CD8-positive, alpha-beta memory T cell (primary cell): ENCODE data around the gene LMX1A. TPM values are rescaled to one million over a fixed set of nuclear protein-coding genes. Genes with fewer than 3 reads are reported as not detected.

ENCODE experiments used
- CTCF ChIA-PET: fragments of 350-600 bp; sonication (Branson Sonifier 250); formaldehyde crosslinking; loops from one replicate; lab custom pipeline; 2021; ENCODE audit warnings: antibody characterized with exemption; lab: Charles Lee
- POLR2A ChIA-PET: fragments of 350-600 bp; sonication (Branson Sonifier 250); formaldehyde crosslinking; loops from one replicate; lab custom pipeline; 2021; ENCODE audit warnings: antibody characterized with exemption; lab: Charles Lee
- DNase-seq, 5 donors: peaks; one replicate each; pipeline versions ENCODE4 v3.0.0 to v3.0.0-alpha.2; 2020 to 2022; ENCODE audit warnings: mixed read lengths in 1 of 5
- H3K27ac ChIP-seq: one replicate; pipeline ENCODE4 v1.7.0; 2013; ENCODE audit warnings: low read depth, mild to moderate bottlenecking, low read length, moderate library complexity
- H3K27me3 ChIP-seq: 2 replicates; pipeline ENCODE4 v1.7.0; 2013; ENCODE audit warnings: low read length, mild to moderate bottlenecking; ENCODE audit not compliant: insufficient read depth, poor library complexity, severe bottlenecking
- H3K36me3 ChIP-seq: 2 replicates; pipeline ENCODE4 v1.7.0; 2013; ENCODE audit warnings: mild to moderate bottlenecking, low read length, moderate library complexity; ENCODE audit not compliant: insufficient read depth
- H3K4me1 ChIP-seq: 2 replicates; pipeline ENCODE4 v1.7.0; 2013; ENCODE audit warnings: mild to moderate bottlenecking, low read length, moderate library complexity; ENCODE audit not compliant: insufficient read depth
- H3K4me3 ChIP-seq: 2 replicates; pipeline ENCODE4 v1.7.0; 2013; ENCODE audit warnings: mild to moderate bottlenecking, low read length
- H3K9me3 ChIP-seq: 2 replicates; pipeline ENCODE4 v1.7.0; 2013; ENCODE audit warnings: mild to moderate bottlenecking, low read length
- H3K27ac Mint-ChIP-seq, 8 donors: one replicate each; pipeline ENCODE4 v1.8.0; 2020 to 2021; ENCODE audit warnings: mixed read lengths in 8 of 8, mild to moderate bottlenecking in 6 of 8, inconsistent platforms in 3 of 8, moderate library complexity in 3 of 8
- H3K27me3 Mint-ChIP-seq, 2 donors: one replicate each; pipeline ENCODE4 v1.8.0; 2020 to 2021; ENCODE audit warnings: mixed read lengths in 2 of 2, mild to moderate bottlenecking in 1 of 2, moderate library complexity in 1 of 2
- H3K36me3 Mint-ChIP-seq, 3 donors: one replicate each; pipeline ENCODE4 v1.8.0; 2020 to 2021; ENCODE audit warnings: mixed read lengths in 3 of 3, inconsistent platforms in 1 of 3, mild to moderate bottlenecking in 1 of 3
- H3K4me1 Mint-ChIP-seq, 3 donors: one replicate each; pipeline ENCODE4 v1.8.0; 2020 to 2021; ENCODE audit warnings: mixed read lengths in 3 of 3, inconsistent platforms in 1 of 3, mild to moderate bottlenecking in 1 of 3
- H3K4me3 Mint-ChIP-seq, 7 donors: one replicate each; pipeline ENCODE4 v1.8.0; 2020 to 2021; ENCODE audit warnings: mixed read lengths in 7 of 7, mild to moderate bottlenecking in 6 of 7, moderate library complexity in 4 of 7, inconsistent platforms in 2 of 7
- H3K9me3 Mint-ChIP-seq, 5 donors: one replicate each; pipeline ENCODE4 v1.8.0; 2020 to 2022; ENCODE audit warnings: mixed read lengths in 5 of 5, mild to moderate bottlenecking in 3 of 5, moderate library complexity in 2 of 5, inconsistent platforms in 1 of 5
- polyA plus RNA-seq: library from polyadenylated mRNA; unstranded; fragments of 300-500 nt; fragmentation: Illumina TruSeq; gene quantifications from one replicate; pipeline ENCODE4 v1.2.3, GENCODE V29; 2021
- total RNA-seq, 2 experiments: library from RNA; stranded (reverse); gene quantifications; one replicate each; pipeline ENCODE4 v1.2.3, GENCODE V29; 2021

Gene LMX1A
- total and polyA plus RNA-seq, 3 experiments from 2014 or later = not detected

DNA sequence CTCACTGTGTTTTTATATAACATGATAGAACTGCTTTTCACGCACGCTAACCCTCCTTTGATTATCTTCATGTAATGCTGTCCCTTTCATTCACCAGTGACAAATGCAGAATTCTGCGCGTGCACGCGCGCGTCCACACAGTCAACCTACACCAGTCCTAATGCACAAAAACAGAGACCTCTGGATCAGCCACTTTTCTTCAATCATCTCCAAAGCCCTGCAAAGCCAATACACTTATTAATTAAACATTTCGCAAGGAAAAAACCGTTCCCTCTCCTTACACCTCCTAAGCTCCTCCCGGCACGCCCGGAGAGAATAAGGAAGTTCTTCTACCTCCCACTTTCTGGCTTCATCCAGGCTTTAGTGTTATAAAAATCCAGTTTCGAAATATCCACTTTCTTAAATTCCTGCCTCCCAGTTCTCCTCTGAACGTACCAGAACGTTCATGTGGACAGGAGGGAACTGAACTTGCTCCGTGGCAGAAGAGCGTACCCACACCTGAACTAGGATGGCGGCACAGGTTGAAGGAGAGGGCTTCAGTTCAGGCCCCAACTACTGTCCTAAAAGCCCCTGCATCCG is 4.6 kb downstream of the LMX1A start:
- peaks cover 27% of the 10 kb centered on the region for H3K27me3 ChIP-seq
- peaks cover 9 to 24% (median 11%) of the 10 kb centered on the region in 3 donors for H3K4me1 Mint-ChIP-seq
- H3K4me3 Mint-ChIP-seq = no peak overlapping the region
- POLR2A ChIA-PET = no interaction called here
- no peaks in the 10 kb centered on the region for H3K9me3 ChIP-seq
- H3K4me1 ChIP-seq = no peaks in the 10 kb centered on the region
- no peaks in the 10 kb centered on the region for H3K36me3 ChIP-seq
- no peak overlapping the region for H3K4me3 ChIP-seq
- CTCF ChIA-PET = interaction anchor here (1.5 kb wide), 1 partner anchor 16 kb away, joined by 6 read pairs; no protein-coding TSS in a partner anchor
- peak overlapping the region in 1 of 8 donors; percentile 38 for H3K27ac Mint-ChIP-seq
- DNase-seq = no peak
- peaks cover 0 to 2% (median 0%) of the 10 kb centered on the region in 5 donors for H3K9me3 Mint-ChIP-seq
- no peaks in the 10 kb centered on the region for H3K36me3 Mint-ChIP-seq
- peaks cover 43 to 82% of the 10 kb centered on the region in 2 donors for H3K27me3 Mint-ChIP-seq
- H3K27ac ChIP-seq = no peak overlapping the region

- Mint-ChIP-seq H3K27ac (no peak overlapping the region), H3K4me1 (peaks cover 9 to 23% (median 11%) of the 10 kb centered on the region in 3 donors), H3K36me3 (no peaks in the 10 kb centered on the region), H3K4me3 (no peak overlapping the region), H3K27me3 (peaks cover 42 to 91% of the 10 kb centered on the region in 2 donors), H3K9me3 (peaks cover 0 to 2% (median 0%) of the 10 kb centered on the region in 5 donors)
- Histone ChIP-seq H3K27ac (no peak overlapping the region), H3K4me3 (no peak overlapping the region), H3K4me1 (no peaks in the 10 kb centered on the region), H3K9me3 (no peaks in the 10 kb centered on the region), H3K27me3 (peaks cover 27% of the 10 kb centered on the region), H3K36me3 (no peaks in the 10 kb centered on the region)
- CTCF ChIA-PET = no interaction called here
- POLR2A ChIA-PET = no interaction called here
- DNase-seq = no peak
Observed at GRCh38 chr1:165350840-165351239, 5.7 kb downstream of the LMX1A start.

- Mint-ChIP-seq H3K36me3 (no peaks in the 10 kb centered on the region), H3K9me3 (peaks cover 0 to 5% (median 0%) of the 10 kb centered on the region in 5 donors), H3K4me1 (no peaks in the 10 kb centered on the region), H3K27ac (no peak overlapping the region), H3K4me3 (no peak overlapping the region), H3K27me3 (peaks cover 25 to 79% of the 10 kb centered on the region in 2 donors)
- Histone ChIP-seq H3K4me3 (no peak overlapping the region), H3K4me1 (no peaks in the 10 kb centered on the region), H3K9me3 (no peaks in the 10 kb centered on the region), H3K36me3 (no peaks in the 10 kb centered on the region), H3K27me3 (peaks cover 9% of the 10 kb centered on the region), H3K27ac (no peak overlapping the region)
- ChIA-PET POLR2A (no interaction called here), CTCF (interaction anchor here (1.6 kb wide), 1 partner anchor 21 kb away, joined by 6 read pairs; no protein-coding TSS in a partner anchor)
- no peak for DNase-seq
Observed at GRCh38 chr1:165345502-165345901, 11.0 kb downstream of the LMX1A start.

DNA sequence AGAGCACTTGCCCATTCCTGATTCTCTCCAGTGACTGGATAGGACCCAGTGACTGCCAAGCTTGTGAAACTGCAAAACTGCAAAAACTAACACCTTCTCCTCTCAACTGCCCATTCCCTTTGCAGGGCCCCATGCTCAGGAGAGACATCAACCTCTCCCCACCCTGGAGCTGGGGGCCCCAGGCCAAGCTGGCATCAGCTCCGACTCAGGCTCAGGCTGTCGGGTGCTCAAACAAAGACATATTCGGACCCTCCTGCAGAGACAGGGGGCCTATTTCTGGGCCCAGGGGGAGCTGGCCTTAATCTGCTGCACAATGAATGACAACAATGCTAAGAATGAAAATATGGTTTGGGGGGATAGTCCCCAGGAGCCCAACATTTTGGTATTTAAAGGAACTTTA is 11.8 kb downstream of the LMX1A start:
- no peak for DNase-seq
- Histone ChIP-seq H3K9me3 (no peaks in the 10 kb centered on the region), H3K36me3 (no peaks in the 10 kb centered on the region), H3K4me1 (no peaks in the 10 kb centered on the region), H3K27ac (no peak overlapping the region), H3K4me3 (no peak overlapping the region), H3K27me3 (peaks cover 3% of the 10 kb centered on the region)
- no peak overlapping the region for H3K4me3 Mint-ChIP-seq
- peaks cover 27 to 75% of the 10 kb centered on the region in 2 donors for H3K27me3 Mint-ChIP-seq
- H3K27ac Mint-ChIP-seq = no peak overlapping the region
- POLR2A ChIA-PET = no interaction called here
- CTCF ChIA-PET = interaction anchor here (1.6 kb wide), 1 partner anchor 22 kb away, joined by 6 read pairs; no protein-coding TSS in a partner anchor
- H3K36me3 Mint-ChIP-seq = no peaks in the 10 kb centered on the region
- H3K9me3 Mint-ChIP-seq = peaks cover 0 to 5% (median 0%) of the 10 kb centered on the region in 5 donors
- no peaks in the 10 kb centered on the region for H3K4me1 Mint-ChIP-seq

DNA sequence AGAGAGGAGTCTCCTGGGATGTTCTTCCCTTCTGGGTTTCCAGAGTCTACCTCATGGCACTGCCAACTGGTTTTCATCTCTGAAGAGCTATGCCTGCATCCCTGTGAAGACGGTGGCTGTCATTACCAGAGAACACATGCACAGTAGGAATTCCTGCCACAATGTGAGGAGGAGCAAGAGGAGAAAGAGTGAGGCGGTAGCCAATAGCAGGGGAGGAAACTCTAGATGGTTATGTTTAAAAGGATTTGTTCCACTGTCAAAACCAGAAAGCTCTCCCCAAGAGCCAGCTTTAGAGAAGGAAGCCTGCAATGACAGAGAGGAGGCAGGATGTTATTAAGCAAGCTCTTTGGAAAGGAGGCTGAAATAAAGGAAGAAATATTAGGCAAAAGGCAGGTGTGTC is 12.3 kb downstream of the LMX1A start:
- Histone ChIP-seq H3K36me3 (no peaks in the 10 kb centered on the region), H3K27me3 (peaks cover 3% of the 10 kb centered on the region), H3K27ac (no peak overlapping the region), H3K9me3 (no peaks in the 10 kb centered on the region), H3K4me3 (no peak overlapping the region), H3K4me1 (no peaks in the 10 kb centered on the region)
- H3K4me3 Mint-ChIP-seq = no peak overlapping the region
- peaks cover 23 to 69% of the 10 kb centered on the region in 2 donors for H3K27me3 Mint-ChIP-seq
- ChIA-PET CTCF (no interaction called here), POLR2A (no interaction called here)
- H3K27ac Mint-ChIP-seq = no peak overlapping the region
- no peaks in the 10 kb centered on the region for H3K4me1 Mint-ChIP-seq
- H3K9me3 Mint-ChIP-seq = peaks cover 0 to 5% (median 0%) of the 10 kb centered on the region in 5 donors
- H3K36me3 Mint-ChIP-seq = no peaks in the 10 kb centered on the region
- no peak for DNase-seq

- H3K27me3 ChIP-seq = peaks cover 3% of the 10 kb centered on the region
- no peaks in the 10 kb centered on the region for H3K4me1 ChIP-seq
- H3K27ac ChIP-seq = no peak overlapping the region
- Mint-ChIP-seq H3K27me3 (peaks cover 18 to 65% of the 10 kb centered on the region in 2 donors), H3K4me1 (no peaks in the 10 kb centered on the region), H3K36me3 (no peaks in the 10 kb centered on the region), H3K4me3 (no peak overlapping the region), H3K27ac (no peak overlapping the region), H3K9me3 (peaks cover 0 to 5% (median 0%) of the 10 kb centered on the region in 5 donors)
- no peaks in the 10 kb centered on the region for H3K9me3 ChIP-seq
- POLR2A ChIA-PET = no interaction called here
- no peak overlapping the region for H3K4me3 ChIP-seq
- no peak for DNase-seq
- CTCF ChIA-PET = no interaction called here
- H3K36me3 ChIP-seq = no peaks in the 10 kb centered on the region
Observed at GRCh38 chr1:165342587-165342986, 13.9 kb downstream of the LMX1A start.

GRCh38 chr1:165342168-165342567 is 14.3 kb downstream of the LMX1A start:
- POLR2A ChIA-PET = no interaction called here
- Histone ChIP-seq H3K27ac (no peak overlapping the region), H3K4me3 (no peak overlapping the region), H3K4me1 (no peaks in the 10 kb centered on the region), H3K36me3 (no peaks in the 10 kb centered on the region), H3K27me3 (peaks cover 3% of the 10 kb centered on the region), H3K9me3 (no peaks in the 10 kb centered on the region)
- peaks cover 0 to 5% (median 0%) of the 10 kb centered on the region in 5 donors for H3K9me3 Mint-ChIP-seq
- CTCF ChIA-PET = no interaction called here
- H3K27me3 Mint-ChIP-seq = peaks cover 18 to 62% of the 10 kb centered on the region in 2 donors
- no peaks in the 10 kb centered on the region for H3K4me1 Mint-ChIP-seq
- H3K4me3 Mint-ChIP-seq = no peak overlapping the region
- no peaks in the 10 kb centered on the region for H3K36me3 Mint-ChIP-seq
- no peak overlapping the region for H3K27ac Mint-ChIP-seq
- DNase-seq = no peak

DNA sequence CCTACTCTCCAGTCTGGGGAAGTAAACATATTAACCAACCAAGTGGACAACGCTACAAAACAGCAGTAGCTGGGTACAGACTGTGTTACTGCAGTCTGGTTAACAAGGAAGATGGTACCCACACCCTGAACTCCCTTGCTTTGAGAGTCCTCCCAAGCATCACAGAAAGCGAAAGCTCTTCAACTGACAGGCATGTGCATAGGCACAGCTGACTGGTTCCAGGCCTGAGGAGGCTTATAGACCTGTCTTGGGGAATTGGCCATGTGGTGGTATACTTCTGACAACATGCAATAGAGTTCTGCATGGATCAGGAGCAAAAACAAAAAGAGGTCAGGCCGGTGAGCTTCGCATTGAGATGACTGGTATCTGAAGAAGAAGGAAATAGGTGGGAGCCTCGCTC is 17.4 kb downstream of the LMX1A start:
- ChIA-PET POLR2A (no interaction called here), CTCF (interaction anchor here (1.3 kb wide), 1 partner anchor 28 kb away, joined by 3 read pairs; no protein-coding TSS in a partner anchor)
- peaks cover 8 to 42% of the 10 kb centered on the region in 2 donors for H3K27me3 Mint-ChIP-seq
- no peak overlapping the region for H3K27ac Mint-ChIP-seq
- no peaks in the 10 kb centered on the region for H3K36me3 ChIP-seq
- no peak overlapping the region for H3K27ac ChIP-seq
- H3K9me3 ChIP-seq = no peaks in the 10 kb centered on the region
- no peaks in the 10 kb centered on the region for H3K36me3 Mint-ChIP-seq
- DNase-seq = no peak
- H3K4me1 Mint-ChIP-seq = no peaks in the 10 kb centered on the region
- H3K4me1 ChIP-seq = no peaks in the 10 kb centered on the region
- H3K9me3 Mint-ChIP-seq = peaks cover 0 to 2% (median 0%) of the 10 kb centered on the region in 5 donors
- H3K4me3 Mint-ChIP-seq = no peak overlapping the region
- H3K4me3 ChIP-seq = no peak overlapping the region
- peaks cover 3% of the 10 kb centered on the region for H3K27me3 ChIP-seq
